Heart left ventricle (tissue), 16 donors: ENCODE results near the gene SRGAP1. TPM values are rescaled to one million over a fixed set of nuclear protein-coding genes. Genes with fewer than 3 reads are reported as not detected.
"Not testable (repeated sequence)": the region's sequence is repeated elsewhere in the genome, so short reads cannot be mapped to it uniquely, and the experiment has no call there.

Source experiments
- ATAC-seq, 4 donors: fragments of 200-7000 bp; cut with Tn5 transposase; one replicate each; pipeline ENCODE4 v1.9.1; 2020 to 2022; ENCODE audit warnings: moderate library complexity in 4 of 4, mild to moderate bottlenecking in 3 of 4, moderate number of reproducible peaks in 1 of 4
- DNase-seq, 5 donors: peaks; one replicate each; pipeline ENCODE4 v3.0.0-alpha.2; 2020
- H3K27ac ChIP-seq, 12 donors: fragments of 200-600 bp; sonication (generic) in 4 of 12; one replicate each; pipeline versions ENCODE4 v1.5.0 to v1.8.0; 2016 to 2022; ENCODE audit warnings: mild to moderate bottlenecking in 2 of 12
- H3K27me3 ChIP-seq, 9 donors: fragments of 200-600 bp; sonication (generic) in 2 of 9; one replicate each; pipeline versions ENCODE4 v1.5.1 to v1.8.0; 2016 to 2022; ENCODE audit warnings: mild to moderate bottlenecking in 3 of 9
- H3K36me3 ChIP-seq, 9 donors: fragments of 200-600 bp; sonication (generic) in 2 of 9; one replicate each; pipeline versions ENCODE4 v1.5.0 to v1.8.0; 2018 to 2022; ENCODE audit warnings: mild to moderate bottlenecking in 2 of 9
- H3K4me1 ChIP-seq, 12 donors: fragments of 200-600 bp; sonication (generic) in 4 of 12; one replicate each; pipeline versions ENCODE4 v1.5.0 to v1.8.0; 2016 to 2022; ENCODE audit warnings: mild to moderate bottlenecking in 3 of 12
- H3K4me3 ChIP-seq, 12 donors: fragments of 200-600 bp; sonication (generic) in 4 of 12; one replicate each; pipeline versions ENCODE4 v1.5.0 to v1.8.0; 2017 to 2022; ENCODE audit warnings: mild to moderate bottlenecking in 9 of 12, moderate library complexity in 4 of 12
- H3K9me3 ChIP-seq, 12 donors: fragments of 200-600 bp; sonication (generic) in 4 of 12; one replicate each; pipeline versions ENCODE4 v1.5.0 to v1.8.0; 2016 to 2022; ENCODE audit warnings: mild to moderate bottlenecking in 1 of 12
- CTCF ChIP-seq, 12 donors: fragments of 200-600 bp; sonication (generic) in 4 of 12; IDR thresholded peaks; one replicate each; pipeline versions ENCODE4 v1.5.0 to v1.8.0; 2018 to 2022; ENCODE audit warnings: antibody characterized with exemption in 12 of 12, mild to moderate bottlenecking in 5 of 12
- POLR2A ChIP-seq, 2 donors: fragments of 450-650 bp; IDR thresholded peaks; one replicate each; pipeline ENCODE4 v1.6.1; 2017; ENCODE audit warnings: antibody characterized with exemption in 2 of 2, mild to moderate bottlenecking in 2 of 2, moderate library complexity in 2 of 2
- WGBS, 4 donors: extraction: QIAGEN DNeasy Blood & Tissue Kit in 2 of 4; methylation state at CpG; one replicate each; pipeline versions ENCODE4 v1.1.5 to v1.1.7; 2013 to 2018; 5-methylcytosine and 5-hydroxymethylcytosine counted together
- intact Hi-C, 10 donors: fragments of 100-400 bp; cut with DNase I; formaldehyde crosslinking; loops; one replicate each; pipeline versions ENCODE4 v1.11.1 to v1.14.2; 2022
- polyA plus RNA-seq, 2 donors: library from polyadenylated mRNA; stranded (reverse); fragments of 200-250 nt; gene quantifications; one replicate each; pipeline ENCODE4 v1.2.3, GENCODE V29; 2013
- total RNA-seq, 9 donors: library from RNA; depleted of rRNA in 2 of 9; stranded (reverse); fragments of >200 nt in 2 of 9; fragmentation: NEBNext Ultra II Directional in 3 of 9; extraction: Animal tissue kit (Norgen Biotek cat#: 25700) in 3 of 9; gene quantifications; one replicate each; pipeline versions ENCODE4 v1.1.0 to v1.2.4, GENCODE V29; 2016 to 2023
- donor health status: ischemic (EF 13 %, LVEDD 7.1; RV severe dilation, severe dysfunction).
- donor health status: healthy with polysubstance abuse.
- donor health status: DM: no; HTN: yes; CAD: no.
- donor health status: DM: no; HTN: no; CAD: no.
- donor health status: ischemic (EF 25% LVEDD 6.9; RV normal size, moderate dysfunction).
- donor health status: ischemic (EF 25% LVEDD 5.7; RV mildly dilated, moderate dysfunction).
- donor health status: healthy.
- donor health status: DM: yes; HTN: yes; CAD: no.
- donor health status: ischemic (EF 35%, LVEDD 5.7; RV mildly dilated, moderate dysfunction).
- donor health status: nonischemic (EF 11% LVEDD 7.7; RV severe dilation, severe dysfunction).
- donor health status: DM: yes; HTN: yes; CAD: no.
- donor health status: PGD.
- donor health status: ischemic (EF 29% LVEDD 5.4; RV normal size, mild dysfunction).
- donor health status: nonischemic (EF 23%, LVEDD 6.1; RV moderate dilation, normal function).

The SRGAP1 gene
- total and polyA plus RNA-seq, 11 donors = 1.3 to 10.6 (median 4.5) TPM

DNA sequence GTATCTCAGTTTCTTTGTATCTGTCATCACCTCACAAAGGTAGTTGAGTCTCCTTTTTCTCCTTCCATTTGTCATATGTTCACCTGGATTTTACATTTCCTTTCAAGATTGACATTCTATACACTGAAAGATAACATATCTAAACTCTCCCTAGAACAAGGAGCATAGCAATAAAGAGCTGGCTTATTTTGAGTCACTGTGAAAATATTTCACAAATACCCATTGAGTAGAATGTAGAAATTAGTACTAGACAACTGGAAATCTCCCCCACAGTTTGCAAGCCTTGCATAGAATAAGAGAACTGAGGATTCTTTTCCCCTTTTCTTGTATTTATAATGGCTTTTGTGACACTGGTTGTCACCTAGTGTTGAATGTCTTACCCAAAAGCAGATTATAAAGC, 266.4 kb downstream of the SRGAP1 start:
- Histone ChIP-seq H3K9me3 (no peaks in the 10 kb centered on the region), H3K4me3 (no peak overlapping the region), H3K4me1 (no peaks in the 10 kb centered on the region), H3K36me3 (peaks cover 0 to 46% (median 12%) of the 10 kb centered on the region in 9 donors), H3K27me3 (no peaks in the 10 kb centered on the region), H3K27ac (no peak overlapping the region)
- intact Hi-C loops = loop anchor here in 1 of 10 donors (10.0 kb wide), 1 partner anchor 64 kb away; no protein-coding TSS in a partner anchor
- ATAC-seq = no peak
- no peak for TF ChIP-seq POLR2A (IDR thresholded peaks at IDR 0.05)
- no peak for TF ChIP-seq CTCF (IDR thresholded peaks at IDR 0.05)
- no peak for DNase-seq

- ATAC-seq = no peak
- WGBS, 4 donors = 87 to 97% (median 96%) methylated on average over 2 of the region's 2 CpGs
- no peaks in the 10 kb centered on the region for H3K4me1 ChIP-seq
Observed at GRCh38 chr12:64116969-64117368, 272.5 kb downstream of the SRGAP1 start.

DNA sequence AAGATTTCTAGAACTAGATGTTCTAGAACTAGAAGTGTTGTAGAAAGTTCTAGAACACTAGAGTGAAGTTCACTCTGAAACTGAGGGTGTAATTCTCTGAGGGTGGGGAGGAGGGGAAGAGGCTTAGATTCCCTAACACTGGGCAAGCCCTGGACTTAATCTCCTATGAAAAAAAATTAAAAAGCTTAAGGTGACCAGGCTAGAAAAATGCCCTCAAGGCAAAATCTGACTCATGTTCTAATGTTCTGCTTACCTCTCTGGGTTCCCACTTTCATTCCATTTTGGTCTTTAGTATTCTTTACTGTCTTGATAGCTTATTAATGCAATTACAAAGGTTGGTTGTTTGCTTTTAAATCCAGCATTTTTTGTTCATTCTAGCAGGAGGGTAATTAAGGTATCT, 276.1 kb downstream of the SRGAP1 start:
- H3K9me3 ChIP-seq = no peaks in the 10 kb centered on the region
- intact Hi-C loops = no loop called here
- H3K4me3 ChIP-seq = no peak overlapping the region
- DNase-seq (no peak), ATAC-seq (no peak)
- no peaks in the 10 kb centered on the region for H3K27me3 ChIP-seq
- no peak overlapping the region for H3K27ac ChIP-seq
- TF ChIP-seq CTCF (IDR thresholded peaks at IDR 0.05) = no peak
- TF ChIP-seq POLR2A (IDR thresholded peaks at IDR 0.05) = no peak
- peaks cover 0 to 14% (median 4%) of the 10 kb centered on the region in 9 donors for H3K36me3 ChIP-seq
- H3K4me1 ChIP-seq = no peaks in the 10 kb centered on the region

More at GRCh38 chr12:64116969-64117368, 272.5 kb downstream of the SRGAP1 start:
- no peaks in the 10 kb centered on the region for H3K27me3 ChIP-seq
- no peak overlapping the region for H3K4me3 ChIP-seq
- DNase-seq = no peak
- no peaks in the 10 kb centered on the region for H3K9me3 ChIP-seq
- intact Hi-C loops = loop anchor here in 1 of 10 donors (10.0 kb wide), 1 partner anchor 58 kb away; no protein-coding TSS in a partner anchor
- no peak overlapping the region for H3K27ac ChIP-seq
- TF ChIP-seq CTCF (IDR thresholded peaks at IDR 0.05) = no peak
- no peak for TF ChIP-seq POLR2A (IDR thresholded peaks at IDR 0.05)
- peaks cover 0 to 30% (median 13%) of the 10 kb centered on the region in 9 donors for H3K36me3 ChIP-seq

DNA sequence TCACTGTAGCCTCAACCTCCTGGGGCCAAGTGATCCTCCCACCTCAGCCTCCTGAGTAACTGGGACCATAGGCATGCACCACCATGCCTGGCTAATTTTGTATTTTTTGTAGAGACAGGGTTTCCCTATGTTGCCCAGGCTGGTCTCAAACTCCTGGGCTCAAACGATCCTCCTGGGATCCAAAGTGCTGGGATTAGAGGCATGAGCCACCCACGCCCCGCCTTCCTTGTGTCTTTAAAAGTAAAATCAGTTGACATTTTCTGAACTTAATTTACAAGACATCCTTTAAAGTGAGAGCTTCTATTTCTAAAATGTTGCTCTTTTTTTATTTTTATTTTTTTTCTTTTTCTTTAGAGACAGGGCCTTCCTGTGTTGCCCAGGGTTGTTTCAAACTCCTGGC, 276.6 kb downstream of the SRGAP1 start:
- WGBS, 4 donors = 96 to 98% (median 97%) methylated on average over 3 of the region's 3 CpGs
- H3K4me1 ChIP-seq, intact Hi-C loops, ATAC-seq, H3K27ac ChIP-seq, DNase-seq, H3K4me3 ChIP-seq, H3K9me3 ChIP-seq, H3K27me3 ChIP-seq: not testable (repeated sequence)
- H3K36me3 ChIP-seq = peaks cover 0 to 14% (median 0%) of the 10 kb centered on the region in 9 donors

- DNase-seq = no peak
- TF ChIP-seq CTCF (IDR thresholded peaks at IDR 0.05) (no peak), POLR2A (IDR thresholded peaks at IDR 0.05) (no peak)
- Histone ChIP-seq H3K4me3 (no peak overlapping the region), H3K27me3 (no peaks in the 10 kb centered on the region), H3K36me3 (peaks cover 0 to 19% (median 0%) of the 10 kb centered on the region in 9 donors), H3K9me3 (no peaks in the 10 kb centered on the region), H3K4me1 (no peaks in the 10 kb centered on the region), H3K27ac (no peak overlapping the region)
- intact Hi-C loops = no loop called here
- no peak for ATAC-seq
Observed at GRCh38 chr12:64122154-64122553, 277.7 kb downstream of the SRGAP1 start.
